Activated T-cell treated with anti-CD3 and anti-CD28 coated beads, Interleukin-2, amount 50 U/mL, for 72 hours (primary cell): ENCODE data around the gene TPPP. TPM values are rescaled to one million over a fixed set of nuclear protein-coding genes. Genes with fewer than 3 reads are reported as not detected.
A peak's percentile ranks its signal among the peaks of the same experiment; 100 is the strongest.
"Not testable (repeated sequence)": the region's sequence is repeated elsewhere in the genome, so short reads cannot be mapped to it uniquely, and the experiment has no call there.

Experiments
- ATAC-seq, 2 donors: fragments of 150-1000 bp; cut with Tn5 transposase; replicated peaks in 1 of 2; 2 replicates each; pipeline ENCODE4 v1.10.0; 2021; ENCODE audit warnings: moderate library complexity in 2 of 2, mild to moderate bottlenecking in 1 of 2
- DNase-seq, 2 donors: peaks; one replicate each; pipeline ENCODE4 v3.0.0; 2021 to 2022; ENCODE audit warnings: mixed read lengths in 1 of 2
- H3K27ac Mint-ChIP-seq: one replicate; pipeline ENCODE4 v1.8.0; 2022; ENCODE audit warnings: mild to moderate bottlenecking, moderate library complexity, mixed read lengths
- H3K27me3 Mint-ChIP-seq: one replicate; pipeline ENCODE4 v1.8.0; 2022; ENCODE audit warnings: low read depth, mixed read lengths
- H3K36me3 Mint-ChIP-seq, 2 donors: one replicate each; pipeline ENCODE4 v1.8.0; 2022; ENCODE audit warnings: mixed read lengths in 2 of 2, mild to moderate bottlenecking in 1 of 2; ENCODE audit not compliant: insufficient read depth in 2 of 2
- H3K4me1 Mint-ChIP-seq: one replicate; pipeline ENCODE4 v1.8.0; 2022; ENCODE audit warnings: low read depth, mixed read lengths
- H3K4me3 Mint-ChIP-seq, 2 donors: one replicate each; pipeline ENCODE4 v1.8.0; 2022; ENCODE audit warnings: mild to moderate bottlenecking in 2 of 2, mixed read lengths in 2 of 2, moderate library complexity in 2 of 2
- H3K9me3 Mint-ChIP-seq, 2 donors: one replicate each; pipeline ENCODE4 v1.8.0; 2022; ENCODE audit warnings: mixed read lengths in 2 of 2
- total RNA-seq, 2 donors: library from RNA; stranded (reverse); gene quantifications; one replicate each; pipeline ENCODE4 v1.2.3, GENCODE V29; 2022

TPPP gene
- total RNA-seq: under 1 TPM; 0.29 to 0.32 TPM

DNA sequence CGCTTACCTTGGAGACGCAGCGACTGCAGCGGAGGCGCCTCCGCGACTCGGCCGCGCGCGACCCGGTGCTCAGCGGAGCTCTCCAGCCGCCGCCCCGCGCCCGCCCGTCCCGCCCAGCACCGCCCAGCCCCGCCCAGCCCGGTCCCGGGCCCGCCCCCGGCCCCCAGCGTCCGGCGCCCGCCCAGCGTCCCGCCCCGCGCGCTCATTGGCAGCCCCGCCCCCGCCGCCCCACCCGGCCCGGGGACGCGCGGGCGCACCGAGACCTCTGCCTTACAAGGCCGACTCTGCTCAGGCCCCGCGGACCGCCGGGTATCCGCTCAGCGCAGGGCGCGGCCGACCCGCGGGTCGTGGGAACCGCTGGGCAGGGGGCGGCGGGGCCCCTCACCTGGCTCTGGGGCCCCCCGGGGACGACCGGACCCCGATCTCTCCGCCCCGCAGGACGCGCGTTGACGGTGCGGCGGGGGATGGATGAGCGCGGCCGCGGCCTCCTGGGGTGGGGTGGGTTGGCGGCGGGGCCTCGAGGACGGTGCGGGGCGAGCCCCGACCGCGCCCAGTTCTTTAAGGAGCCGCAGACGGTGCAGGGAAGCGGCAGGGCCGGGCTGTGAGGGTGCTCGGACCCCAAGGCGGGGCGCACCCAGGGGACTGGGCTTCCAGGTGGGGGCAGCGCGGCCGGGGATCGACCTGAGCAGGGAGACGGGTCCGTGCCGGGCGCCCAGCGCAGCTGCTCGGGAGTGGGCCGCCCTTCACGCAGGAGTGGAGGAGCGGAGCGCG, at the start of gene TPPP:
Gene TPPP (minus strand): TSS at position 82 of the 771 bp plus-strand sequence. CDS start 15,292 bp downstream, outside the sequence.
- H3K27ac Mint-ChIP-seq, H3K4me1 Mint-ChIP-seq, H3K9me3 Mint-ChIP-seq, H3K27me3 Mint-ChIP-seq, H3K36me3 Mint-ChIP-seq: not testable (repeated sequence)
- peak within 1 kb of the TSS; percentile 56 to 76 for H3K4me3 Mint-ChIP-seq
- ATAC-seq: peak; percentile 92 to 93
- DNase-seq: peak; percentile 75 to 86

- H3K36me3 Mint-ChIP-seq, H3K27ac Mint-ChIP-seq, ATAC-seq, H3K4me3 Mint-ChIP-seq, H3K9me3 Mint-ChIP-seq, H3K27me3 Mint-ChIP-seq, DNase-seq, H3K4me1 Mint-ChIP-seq: not testable (repeated sequence)
Observed at GRCh38 chr5:742276-742675, 49.1 kb upstream of the TPPP start.

- not testable (repeated sequence) for DNase-seq, H3K4me1 Mint-ChIP-seq, H3K27ac Mint-ChIP-seq, H3K36me3 Mint-ChIP-seq, ATAC-seq, H3K9me3 Mint-ChIP-seq, H3K4me3 Mint-ChIP-seq, H3K27me3 Mint-ChIP-seq
Observed at GRCh38 chr5:734145-734544, 41.0 kb upstream of the TPPP start.

GRCh38 chr5:732754-733454, 39.8 kb upstream of the TPPP start:
- DNase-seq, H3K4me1 Mint-ChIP-seq, H3K9me3 Mint-ChIP-seq, H3K36me3 Mint-ChIP-seq, ATAC-seq, H3K27ac Mint-ChIP-seq, H3K4me3 Mint-ChIP-seq, H3K27me3 Mint-ChIP-seq: not testable (repeated sequence)

- ATAC-seq, H3K4me1 Mint-ChIP-seq: not testable (repeated sequence)
Observed at GRCh38 chr5:729225-729624, 36.1 kb upstream of the TPPP start.

DNA sequence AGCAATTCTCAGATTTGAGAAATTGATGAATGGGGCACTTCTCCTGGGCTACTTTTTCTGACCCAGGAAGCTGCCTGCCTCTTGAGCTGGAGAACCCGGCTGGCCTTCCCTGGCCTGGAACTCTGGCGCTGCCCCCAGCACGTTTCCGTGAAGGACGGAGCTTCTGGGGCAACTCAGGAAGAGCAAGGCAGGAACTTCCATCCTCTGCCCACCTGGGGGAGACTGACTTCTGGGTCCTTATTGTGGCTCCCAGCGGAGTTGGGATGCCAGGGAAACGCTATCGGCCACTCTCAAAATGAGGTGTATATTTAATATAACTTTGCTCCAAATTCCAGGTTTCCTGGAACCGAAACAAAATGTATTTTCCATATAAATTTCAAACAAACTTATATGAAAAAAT, 33.9 kb upstream of the TPPP start:
- ATAC-seq, DNase-seq, H3K4me3 Mint-ChIP-seq, H3K36me3 Mint-ChIP-seq, H3K27me3 Mint-ChIP-seq, H3K9me3 Mint-ChIP-seq, H3K4me1 Mint-ChIP-seq, H3K27ac Mint-ChIP-seq: not testable (repeated sequence)

More at GRCh38 chr5:729225-729624, 36.1 kb upstream of the TPPP start:
- not testable (repeated sequence) for H3K36me3 Mint-ChIP-seq, H3K27ac Mint-ChIP-seq, H3K9me3 Mint-ChIP-seq, DNase-seq, H3K27me3 Mint-ChIP-seq, H3K4me3 Mint-ChIP-seq

- not testable (repeated sequence) for H3K4me3 Mint-ChIP-seq, ATAC-seq, H3K27me3 Mint-ChIP-seq, H3K4me1 Mint-ChIP-seq, DNase-seq, H3K9me3 Mint-ChIP-seq, H3K27ac Mint-ChIP-seq, H3K36me3 Mint-ChIP-seq
Observed at GRCh38 chr5:723865-724264, 30.7 kb upstream of the TPPP start.

DNA sequence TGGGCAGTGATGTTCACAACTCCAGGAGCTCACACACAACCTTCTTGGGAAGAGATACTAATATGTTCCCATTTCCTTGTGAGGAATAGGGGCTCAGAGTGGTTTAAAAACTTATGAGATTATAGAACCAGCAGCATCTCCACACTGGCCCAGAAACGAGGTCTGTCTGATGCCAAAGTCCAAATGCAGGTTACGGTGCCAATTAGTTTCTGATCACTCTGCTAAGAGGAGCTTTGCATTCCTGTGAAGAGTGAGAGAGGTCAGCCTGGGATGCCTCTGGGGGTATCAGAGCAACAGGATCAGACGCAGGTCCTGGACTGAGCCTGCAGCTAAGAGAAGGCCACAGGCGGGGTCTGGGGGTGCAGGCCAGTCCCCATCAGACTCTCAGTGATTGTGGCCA, 30.2 kb upstream of the TPPP start:
- H3K36me3 Mint-ChIP-seq, H3K27ac Mint-ChIP-seq, H3K27me3 Mint-ChIP-seq, DNase-seq, H3K9me3 Mint-ChIP-seq, ATAC-seq, H3K4me3 Mint-ChIP-seq, H3K4me1 Mint-ChIP-seq: not testable (repeated sequence)

GRCh38 chr5:719379-719778, 26.2 kb upstream of the TPPP start:
- Mint-ChIP-seq H3K9me3 (peaks cover 2 to 13% of the 10 kb centered on the region in 2 donors), H3K27me3 (peaks cover 22% of the 10 kb centered on the region), H3K36me3 (peaks cover 4 to 13% of the 10 kb centered on the region in 2 donors)
- not testable (repeated sequence) for ATAC-seq, H3K4me3 Mint-ChIP-seq, H3K4me1 Mint-ChIP-seq, H3K27ac Mint-ChIP-seq, DNase-seq

DNA sequence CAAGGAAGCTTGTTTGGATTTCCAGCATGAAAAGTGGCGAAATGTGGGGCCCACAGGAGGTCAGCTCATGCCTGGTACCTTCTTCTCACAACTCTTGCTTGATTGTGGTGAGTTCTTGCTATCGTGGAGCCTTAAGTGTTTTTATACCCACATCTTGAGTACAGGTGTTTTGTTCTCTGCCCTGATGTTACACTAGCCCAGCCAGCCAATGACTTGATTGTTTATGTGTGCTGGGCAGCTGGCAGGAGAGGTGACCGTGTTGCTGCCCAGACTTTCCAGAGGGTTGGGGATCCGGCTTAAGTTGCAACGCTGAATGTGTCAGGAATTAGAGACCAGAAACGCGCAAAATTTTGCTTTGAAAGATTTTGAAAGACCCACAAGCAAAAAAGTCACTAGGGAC, 24.0 kb upstream of the TPPP start:
- peaks cover 2 to 13% of the 10 kb centered on the region in 2 donors for H3K9me3 Mint-ChIP-seq
- peaks cover 4 to 13% of the 10 kb centered on the region in 2 donors for H3K36me3 Mint-ChIP-seq
- H3K27ac Mint-ChIP-seq: no peak overlapping the region
- ATAC-seq (no peak), DNase-seq (no peak)
- peaks cover 22% of the 10 kb centered on the region for H3K27me3 Mint-ChIP-seq
- H3K4me3 Mint-ChIP-seq: no peak overlapping the region
- H3K4me1 Mint-ChIP-seq: no peaks in the 10 kb centered on the region

GRCh38 chr5:716740-717139, 23.6 kb upstream of the TPPP start:
- peaks cover 22% of the 10 kb centered on the region for H3K27me3 Mint-ChIP-seq
- H3K4me1 Mint-ChIP-seq, H3K4me3 Mint-ChIP-seq, DNase-seq, ATAC-seq, H3K27ac Mint-ChIP-seq: not testable (repeated sequence)
- peaks cover 2 to 13% of the 10 kb centered on the region in 2 donors for H3K9me3 Mint-ChIP-seq
- peaks cover 4 to 13% of the 10 kb centered on the region in 2 donors for H3K36me3 Mint-ChIP-seq

DNA sequence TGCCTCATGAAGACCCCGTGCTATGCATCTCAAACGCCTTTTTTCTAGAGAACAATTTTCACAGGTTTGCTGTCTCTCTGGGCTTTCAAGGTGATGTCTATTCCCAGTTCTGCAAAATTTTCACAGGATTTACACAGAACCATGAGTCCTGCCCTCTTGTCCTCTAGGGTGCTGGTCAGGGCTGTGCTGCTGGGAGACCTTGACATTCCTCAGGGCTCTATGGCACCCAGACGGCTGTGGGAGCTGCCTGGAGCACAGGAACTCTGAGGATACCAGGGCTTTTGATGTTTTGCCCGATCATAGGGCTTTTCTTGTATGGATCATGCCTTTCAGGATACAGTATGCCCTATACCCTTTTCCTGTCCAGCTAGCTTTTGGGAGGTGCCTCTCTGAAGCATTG, 22.5 kb upstream of the TPPP start:
- not testable (repeated sequence) for H3K4me1 Mint-ChIP-seq

DNA sequence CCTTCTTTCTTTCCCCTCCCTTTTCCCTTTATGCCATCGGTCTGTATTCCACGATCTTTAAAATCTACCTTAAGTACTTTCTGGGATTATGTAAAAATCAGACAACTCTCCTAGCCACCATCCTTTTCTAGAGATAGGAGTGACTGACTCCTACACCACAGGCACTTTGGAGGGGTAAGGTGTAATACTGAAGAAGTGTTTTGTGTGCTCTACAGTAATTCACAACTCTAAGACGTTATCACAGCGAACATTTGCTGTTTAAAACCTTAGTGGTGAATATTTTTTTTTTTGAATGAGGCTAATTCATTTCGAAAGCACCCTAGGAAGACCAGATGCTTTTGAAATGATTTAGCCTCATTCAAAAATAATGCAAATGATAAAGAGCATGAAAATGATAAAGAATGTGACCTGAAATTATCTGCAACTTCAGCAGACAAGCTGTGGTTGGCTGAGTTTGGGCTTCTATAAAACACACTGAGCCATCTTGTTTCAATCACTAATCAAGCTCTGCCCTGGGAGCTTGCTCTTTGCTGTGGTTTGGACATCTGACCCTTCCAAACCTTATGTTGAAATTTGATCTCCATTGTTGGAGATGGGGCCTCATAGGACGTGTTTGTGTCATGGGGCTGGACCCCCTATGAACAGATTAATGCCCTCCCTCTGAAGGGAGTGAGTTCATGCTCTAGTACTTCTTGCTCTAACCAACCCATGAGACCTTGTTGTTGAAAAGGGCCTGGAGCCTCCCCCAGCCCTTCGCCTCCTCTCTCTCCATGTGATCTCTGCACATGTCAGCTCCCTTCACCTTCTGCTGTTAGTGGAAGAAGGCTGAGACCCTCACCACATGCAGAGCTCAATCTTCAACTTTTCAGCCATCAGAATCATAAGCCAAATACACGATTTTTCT, 21.3 kb upstream of the TPPP start:
- ATAC-seq: peak in 1 of 2 donors; percentile 66
- not testable (repeated sequence) for H3K4me1 Mint-ChIP-seq, H3K9me3 Mint-ChIP-seq, DNase-seq, H3K4me3 Mint-ChIP-seq, H3K27ac Mint-ChIP-seq
- Mint-ChIP-seq H3K27me3 (peaks cover 22% of the 10 kb centered on the region), H3K36me3 (peaks cover 6 to 11% of the 10 kb centered on the region in 2 donors)

More for the DNA sequence above, 22.5 kb upstream of the TPPP start:
- Mint-ChIP-seq H3K36me3 (peaks cover 4 to 13% of the 10 kb centered on the region in 2 donors), H3K27me3 (peaks cover 22% of the 10 kb centered on the region), H3K9me3 (peaks cover 2 to 13% of the 10 kb centered on the region in 2 donors)
- not testable (repeated sequence) for H3K4me3 Mint-ChIP-seq, ATAC-seq, DNase-seq, H3K27ac Mint-ChIP-seq
